ENCODE results near the gene C16orf96.

DNA sequence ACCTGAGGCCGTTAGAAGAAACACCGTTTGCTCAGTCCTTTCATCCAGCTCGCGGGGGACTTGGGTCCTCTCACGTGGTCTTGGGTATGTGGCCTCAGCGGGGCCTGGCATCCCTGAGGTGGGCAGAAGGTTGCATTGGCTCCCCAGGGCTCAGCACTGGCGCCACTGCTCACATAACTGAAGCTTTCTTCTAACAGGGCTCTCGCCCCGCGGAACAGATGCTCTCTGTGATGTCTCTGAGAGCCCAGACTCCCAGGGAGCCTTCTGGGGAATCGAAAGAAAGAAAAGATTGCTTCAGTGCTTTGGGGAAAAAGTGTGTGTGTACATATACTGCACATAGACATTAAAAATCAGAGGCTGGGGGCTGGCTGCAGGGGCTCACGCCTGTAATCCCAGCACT, 78.6 kb downstream of the C16orf96 start:
- TF ChIP-seq, protein P1, sequence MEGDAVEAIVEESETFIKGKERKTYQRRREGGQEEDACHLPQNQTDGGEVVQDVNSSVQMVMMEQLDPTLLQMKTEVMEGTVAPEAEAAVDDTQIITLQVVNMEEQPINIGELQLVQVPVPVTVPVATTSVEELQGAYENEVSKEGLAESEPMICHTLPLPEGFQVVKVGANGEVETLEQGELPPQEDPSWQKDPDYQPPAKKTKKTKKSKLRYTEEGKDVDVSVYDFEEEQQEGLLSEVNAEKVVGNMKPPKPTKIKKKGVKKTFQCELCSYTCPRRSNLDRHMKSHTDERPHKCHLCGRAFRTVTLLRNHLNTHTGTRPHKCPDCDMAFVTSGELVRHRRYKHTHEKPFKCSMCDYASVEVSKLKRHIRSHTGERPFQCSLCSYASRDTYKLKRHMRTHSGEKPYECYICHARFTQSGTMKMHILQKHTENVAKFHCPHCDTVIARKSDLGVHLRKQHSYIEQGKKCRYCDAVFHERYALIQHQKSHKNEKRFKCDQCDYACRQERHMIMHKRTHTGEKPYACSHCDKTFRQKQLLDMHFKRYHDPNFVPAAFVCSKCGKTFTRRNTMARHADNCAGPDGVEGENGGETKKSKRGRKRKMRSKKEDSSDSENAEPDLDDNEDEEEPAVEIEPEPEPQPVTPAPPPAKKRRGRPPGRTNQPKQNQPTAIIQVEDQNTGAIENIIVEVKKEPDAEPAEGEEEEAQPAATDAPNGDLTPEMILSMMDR (IDR thresholded peaks at IDR 0.05): no peak
- TF ChIP-seq EZH2 (IDR thresholded peaks at IDR 0.05; ENCODE audit: borderline replicate concordance, insufficient read depth, low read depth, low read length, poor library complexity, severe bottlenecking): no peak
